Caco-2 (cell line): ENCODE results near the gene ARMH1. TPM values are rescaled to one million over a fixed set of nuclear protein-coding genes. Genes with fewer than 3 reads are reported as not detected.

Experiments used
- BruUV-seq: library from RNA; stranded (reverse); fragments of 400-500 nt; replicated peaks from 2 replicates; lab custom pipeline; 2021; lab: Mats Ljungman, UMichigan
- CTCF ChIA-PET: fragments of 300-600 bp; sonication (Branson Sonifier 250); formaldehyde crosslinking; loops from one replicate; lab custom pipeline; 2022; ENCODE audit warnings: antibody characterized with exemption; lab: Charles Lee
- POLR2A ChIA-PET: fragments of 300-600 bp; sonication (Branson Sonifier 250); formaldehyde crosslinking; loops from one replicate; lab custom pipeline; 2022; ENCODE audit warnings: antibody characterized with exemption; lab: Charles Lee
- DNase-seq, 2 experiments: peaks; one replicate each; pipeline versions ENCODE4 v3.0.0 to v3.0.0-alpha.2; 2020 to 2022
- H3K27me3 ChIP-seq: replicated peaks from 2 replicates; pipeline ENCODE4 v1.6.0; 2011; ENCODE audit warnings: low read length; ENCODE audit not compliant: control insufficient read depth, insufficient read depth
- H3K36me3 ChIP-seq: 2 replicates; pipeline ENCODE4 v1.5.1; 2011; ENCODE audit warnings: low read length; ENCODE audit not compliant: control insufficient read depth, insufficient read depth
- H3K4me1 ChIP-seq: fragments of 250-450 bp; sonication (Bioruptor Pico); 2 replicates; pipeline ENCODE4 v1.5.1; 2020; ENCODE audit warnings: mild to moderate bottlenecking
- H3K4me3 ChIP-seq: 2 replicates; pipeline ENCODE4 v1.5.1; 2011; ENCODE audit warnings: low read depth, mild to moderate bottlenecking, control low read depth, low read length
- H3K9me3 ChIP-seq: fragments of 250-450 bp; sonication (Bioruptor Pico); 2 replicates; pipeline ENCODE4 v1.5.1; 2020; ENCODE audit warnings: mild to moderate bottlenecking, moderate library complexity
- H3K27ac Mint-ChIP-seq: one replicate; pipeline ENCODE4 v1.8.0; 2022; ENCODE audit warnings: mixed read lengths; ENCODE audit not compliant: unreplicated experiment
- H3K27me3 Mint-ChIP-seq: one replicate; pipeline ENCODE4 v1.8.0; 2022; ENCODE audit warnings: mixed read lengths; ENCODE audit not compliant: insufficient read depth, unreplicated experiment
- H3K36me3 Mint-ChIP-seq: one replicate; pipeline ENCODE4 v1.8.0; 2022; ENCODE audit warnings: mild to moderate bottlenecking, mixed read lengths; ENCODE audit not compliant: insufficient read depth, unreplicated experiment
- H3K4me1 Mint-ChIP-seq: one replicate; pipeline ENCODE4 v1.8.0; 2022; ENCODE audit warnings: low read depth, mixed read lengths; ENCODE audit not compliant: unreplicated experiment
- H3K4me3 Mint-ChIP-seq: one replicate; pipeline ENCODE4 v1.8.0; 2022; ENCODE audit warnings: mild to moderate bottlenecking, moderate library complexity, mixed read lengths; ENCODE audit not compliant: unreplicated experiment
- H3K9me3 Mint-ChIP-seq: one replicate; pipeline ENCODE4 v1.8.0; 2022; ENCODE audit warnings: mixed read lengths; ENCODE audit not compliant: unreplicated experiment
- CTCF ChIP-seq, 2 experiments: fragments of 200-600 bp in 1 of 2; IDR thresholded peaks; 1 replicate in 1 of 2; 2 replicates in 1 of 2; pipeline versions ENCODE4 v1.5.1 to v1.8.0; 2011 to 2022; ENCODE audit warnings: antibody characterized with exemption in 1 of 2, control low read depth in 1 of 2, inconsistent platforms in 1 of 2, low read depth in 1 of 2, low read length in 1 of 2, mild to moderate bottlenecking in 1 of 2, moderate library complexity in 1 of 2; ENCODE audit not compliant: insufficient read depth in 1 of 2, severe bottlenecking in 1 of 2, unreplicated experiment in 1 of 2
- intact Hi-C: fragments of 100-400 bp; cut with micrococcal nuclease; formaldehyde crosslinking; loops from one replicate; pipeline ENCODE4 v1.10.0; 2022; ENCODE audit not compliant: unreplicated experiment
- total RNA-seq: library from RNA; stranded (reverse); gene quantifications from 2 replicates; pipeline ENCODE4 v1.2.3, GENCODE V29; 2022

The ARMH1 gene
- total RNA-seq, 1 experiment from 2014 or later, result not detected

DNA sequence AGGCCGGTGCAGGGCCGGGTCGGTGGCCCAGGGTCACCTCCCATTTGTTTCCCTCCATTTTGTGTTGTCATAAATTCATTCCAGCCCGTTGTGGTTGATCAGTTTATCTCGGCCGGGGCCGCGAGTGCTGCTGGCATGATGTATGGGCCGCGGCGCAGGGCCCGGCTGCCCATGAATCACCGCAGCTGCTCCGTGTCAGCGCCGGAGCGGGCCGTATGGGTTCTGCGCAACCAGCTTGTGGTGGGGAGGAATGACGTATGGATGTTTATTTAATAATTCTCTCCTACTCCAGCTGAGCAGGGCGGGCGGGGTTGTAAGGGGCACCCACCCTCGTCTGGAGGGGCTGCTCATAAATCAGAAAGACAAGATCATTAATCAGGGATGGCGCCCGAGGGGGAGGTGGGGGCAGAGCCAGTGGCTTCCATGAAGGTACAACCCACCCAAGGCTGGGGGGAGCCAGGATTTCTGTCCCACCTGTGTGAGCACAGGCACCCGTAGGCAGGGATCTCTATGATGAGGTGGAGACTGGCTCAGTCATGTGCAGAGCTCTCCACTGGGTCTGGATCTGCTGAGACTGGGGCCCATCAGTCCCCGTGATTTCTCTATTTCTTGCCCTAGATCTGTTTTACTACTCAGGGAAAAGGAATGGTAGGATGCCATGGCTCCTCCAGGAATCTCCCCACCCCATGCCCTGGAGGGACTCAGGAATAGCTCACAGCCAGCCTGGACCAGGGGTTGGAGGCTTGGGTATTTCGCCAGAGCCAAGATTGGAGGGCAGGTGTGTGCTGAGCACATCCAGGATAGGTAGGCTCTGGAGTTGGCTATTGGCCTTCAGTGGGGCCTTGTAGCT, 28.0 kb upstream of the ARMH1 start:
- Histone ChIP-seq H3K36me3 (peaks cover 2% of the 10 kb centered on the region; the same call in 1 of the 2 replicates), H3K4me1 (no peaks in the 10 kb centered on the region), H3K9me3 (no peaks in the 10 kb centered on the region), H3K4me3 (no peak overlapping the region), H3K27me3 (no peaks in the 10 kb centered on the region)
- Mint-ChIP-seq H3K27ac (no peak overlapping the region), H3K9me3 (no peaks in the 10 kb centered on the region), H3K27me3 (no peaks in the 10 kb centered on the region), H3K36me3 (peaks cover 18% of the 10 kb centered on the region), H3K4me1 (peaks cover 6% of the 10 kb centered on the region), H3K4me3 (no peak overlapping the region)
- POLR2A ChIA-PET, result no interaction called here
- no peak for TF ChIP-seq CTCF (IDR thresholded peaks at IDR 0.05; ENCODE audit: insufficient read depth in 1 of 2, low read depth in 1 of 2, low read length in 1 of 2, severe bottlenecking in 1 of 2, unreplicated experiment in 1 of 2)
- intact Hi-C loops, result no loop called here
- CTCF ChIA-PET, result no interaction called here
- DNase-seq, result no peak
- BruUV-seq, result no TSS peak

DNA sequence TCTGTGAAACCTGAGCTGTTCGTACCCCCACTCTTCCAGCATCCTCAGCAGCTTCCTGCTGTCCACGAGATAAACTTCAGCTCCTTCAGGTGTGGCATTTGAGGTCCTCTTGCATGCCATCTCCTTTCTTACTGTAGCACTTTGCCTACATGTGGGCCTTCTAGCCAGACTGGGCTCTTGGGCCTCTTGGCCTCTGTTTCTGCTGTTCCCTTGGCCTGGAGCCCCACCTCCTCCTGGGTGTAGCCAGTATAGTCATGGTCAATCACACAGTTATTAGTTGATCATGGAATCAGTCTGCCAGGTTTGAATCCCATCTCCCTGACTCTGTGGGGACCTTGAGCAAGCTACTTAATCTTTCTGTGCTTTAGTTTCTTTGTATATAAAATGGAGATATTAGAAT, 26.6 kb upstream of the ARMH1 start:
- Mint-ChIP-seq H3K27me3 (no peaks in the 10 kb centered on the region), H3K9me3 (no peaks in the 10 kb centered on the region), H3K4me1 (peaks cover 6% of the 10 kb centered on the region), H3K4me3 (no peak overlapping the region), H3K27ac (no peak overlapping the region), H3K36me3 (peaks cover 23% of the 10 kb centered on the region)
- ChIA-PET POLR2A (no interaction called here), CTCF (no interaction called here)
- H3K4me3 ChIP-seq, result no peak overlapping the region
- H3K27me3 ChIP-seq, result no peaks in the 10 kb centered on the region
- intact Hi-C loops, result no loop called here
- no peak for TF ChIP-seq CTCF (IDR thresholded peaks at IDR 0.05; ENCODE audit: insufficient read depth in 1 of 2, low read depth in 1 of 2, low read length in 1 of 2, severe bottlenecking in 1 of 2, unreplicated experiment in 1 of 2)
- no peaks in the 10 kb centered on the region for H3K4me1 ChIP-seq
- no peaks in the 10 kb centered on the region for H3K9me3 ChIP-seq
- BruUV-seq, result no TSS peak
- H3K36me3 ChIP-seq, result peaks cover 2% of the 10 kb centered on the region; the same call in 1 of the 2 replicates
- no peak for DNase-seq

GRCh38 chr1:44648529-44649250, 25.8 kb upstream of the ARMH1 start:
- Histone ChIP-seq H3K36me3 (peaks cover 2% of the 10 kb centered on the region; the same call in 1 of the 2 replicates), H3K4me3 (no peak overlapping the region), H3K4me1 (no peaks in the 10 kb centered on the region), H3K9me3 (no peaks in the 10 kb centered on the region), H3K27me3 (no peaks in the 10 kb centered on the region)
- no peaks in the 10 kb centered on the region for H3K9me3 Mint-ChIP-seq
- no peaks in the 10 kb centered on the region for H3K27me3 Mint-ChIP-seq
- no peaks in the 10 kb centered on the region for H3K4me1 Mint-ChIP-seq
- no peak overlapping the region for H3K27ac Mint-ChIP-seq
- no peak for TF ChIP-seq CTCF (IDR thresholded peaks at IDR 0.05; ENCODE audit: insufficient read depth in 1 of 2, low read depth in 1 of 2, low read length in 1 of 2, severe bottlenecking in 1 of 2, unreplicated experiment in 1 of 2)
- no TSS peak for BruUV-seq
- intact Hi-C loops, result no loop called here
- ChIA-PET POLR2A (no interaction called here), CTCF (no interaction called here)
- DNase-seq, result no peak
- peaks cover 22% of the 10 kb centered on the region for H3K36me3 Mint-ChIP-seq
- H3K4me3 Mint-ChIP-seq, result no peak overlapping the region
